ENCODE results near the gene DHPS.
"Not testable (repeated sequence)": the region's sequence is repeated elsewhere in the genome, so short reads cannot be mapped to it uniquely, and the experiment has no call there.

The DHPS gene

DNA sequence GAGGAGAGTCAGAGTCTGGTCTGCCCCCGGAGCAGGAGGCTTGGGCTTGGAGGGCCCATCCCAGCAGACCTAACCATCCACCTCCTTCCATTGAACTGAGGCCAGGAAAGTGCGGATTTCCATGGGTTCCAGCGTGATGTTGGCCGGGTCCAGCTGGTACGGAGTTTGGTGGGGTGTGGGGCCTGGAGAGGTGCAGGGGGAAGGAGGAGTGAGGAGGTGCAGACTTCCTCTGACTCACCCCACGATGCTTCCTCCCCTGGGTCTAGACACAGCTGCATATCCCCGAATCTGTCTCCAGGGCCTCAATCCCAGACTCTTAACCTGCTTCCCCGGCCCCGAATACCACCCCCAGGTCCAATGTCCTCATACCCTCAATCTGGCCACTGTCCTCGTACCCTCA is 35.1 kb downstream of the DHPS start:
- DNase-seq (ENCODE audit: low read depth), result no peak

DNA sequence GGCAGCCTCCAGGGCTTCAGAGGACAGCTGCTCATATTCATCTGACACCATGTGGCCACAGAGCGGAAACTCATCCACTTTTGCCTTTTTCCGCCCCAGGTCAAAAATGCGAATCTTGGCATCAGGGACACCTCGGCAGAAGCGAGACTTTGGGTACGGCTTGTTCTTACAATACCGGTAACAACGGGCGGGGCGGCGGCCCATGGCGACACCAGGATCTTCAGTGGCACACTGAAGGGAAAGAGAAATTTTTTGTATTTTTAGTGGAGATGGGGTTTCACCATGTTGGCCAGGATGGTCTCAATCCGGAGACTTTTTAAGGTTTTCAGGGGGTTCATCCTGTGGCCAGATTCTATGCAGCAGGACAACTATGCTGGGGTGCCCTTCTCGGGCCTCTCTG is 38.0 kb downstream of the DHPS start:
- DNase-seq (ENCODE audit: low read depth), result not testable (repeated sequence)

DNA sequence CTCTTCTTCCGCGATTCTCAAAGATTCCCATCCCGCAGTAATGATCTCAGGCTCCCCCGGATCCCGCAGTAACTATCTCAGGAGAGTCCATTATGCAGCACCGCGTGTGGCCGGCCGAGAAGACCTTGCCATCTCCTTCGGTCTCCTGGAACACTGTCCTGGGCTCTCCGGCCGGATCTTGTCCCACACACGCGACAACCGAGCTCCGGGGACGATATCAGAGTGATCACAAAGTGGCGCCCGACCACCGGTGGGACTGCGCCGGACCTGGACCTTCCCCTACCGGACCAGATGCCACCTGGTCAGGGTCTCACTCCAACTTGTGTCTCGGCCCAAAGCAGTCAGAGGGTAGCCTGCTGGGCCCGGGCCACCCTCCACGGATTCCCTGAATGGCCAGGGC is 39.2 kb downstream of the DHPS start:
- no peak for DNase-seq (ENCODE audit: low read depth)

DNA sequence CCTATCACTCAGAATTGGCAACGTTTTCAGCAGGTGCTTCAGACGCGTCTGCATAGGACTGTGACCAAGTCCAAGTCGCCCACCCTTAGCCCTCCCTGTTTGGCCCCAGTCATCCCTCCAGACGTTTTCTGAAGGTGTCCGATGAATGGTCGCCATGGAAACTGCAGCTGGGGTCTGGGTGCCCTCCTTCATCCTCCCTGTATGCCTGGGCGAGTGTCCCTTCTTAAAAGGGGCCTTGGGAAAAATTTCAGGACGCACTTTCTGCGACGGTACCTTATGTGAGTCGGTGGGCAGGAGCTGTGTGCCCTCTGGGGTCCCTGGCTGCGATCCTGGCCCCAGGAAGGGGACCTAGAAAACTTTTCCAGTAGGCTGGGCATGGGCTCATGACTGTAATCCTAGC is 40.2 kb downstream of the DHPS start:
- DNase-seq (ENCODE audit: low read depth), result no peak

DNA sequence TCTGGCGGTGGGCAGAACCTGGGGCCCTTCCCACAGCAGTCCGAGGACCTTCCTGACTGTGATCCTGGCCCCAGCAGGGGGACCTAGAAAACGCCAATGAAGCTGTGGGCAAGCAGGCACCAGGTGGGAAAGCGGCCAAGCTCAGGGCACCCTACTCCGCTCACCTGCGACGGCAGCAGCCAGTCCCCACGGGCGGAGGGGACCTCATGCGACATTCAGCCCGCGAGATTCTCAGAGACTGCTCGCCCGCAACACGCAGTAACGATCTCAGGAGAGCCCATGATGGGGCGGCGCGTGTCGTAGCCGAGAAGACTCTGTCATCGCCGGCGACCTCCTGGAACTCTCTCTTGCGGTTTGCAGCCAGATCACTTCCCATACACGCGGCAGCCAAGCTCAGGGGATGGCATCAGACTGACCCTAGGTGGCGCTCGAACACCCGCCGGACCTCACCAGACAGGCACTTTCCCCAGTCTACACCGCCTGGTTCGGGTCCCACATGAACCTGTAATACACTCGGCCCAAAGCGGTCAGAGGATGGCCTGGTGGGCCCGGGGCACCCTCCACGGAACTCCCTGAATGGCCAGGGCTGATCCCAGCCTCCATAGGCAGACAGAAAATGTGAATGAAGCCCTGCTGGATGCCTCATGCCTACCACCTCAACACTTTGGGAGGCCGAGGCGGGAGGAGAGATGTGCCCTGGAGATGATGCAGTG is 41.6 kb downstream of the DHPS start:
- DNase-seq (ENCODE audit: low read depth), result peak; percentile 74

DNA sequence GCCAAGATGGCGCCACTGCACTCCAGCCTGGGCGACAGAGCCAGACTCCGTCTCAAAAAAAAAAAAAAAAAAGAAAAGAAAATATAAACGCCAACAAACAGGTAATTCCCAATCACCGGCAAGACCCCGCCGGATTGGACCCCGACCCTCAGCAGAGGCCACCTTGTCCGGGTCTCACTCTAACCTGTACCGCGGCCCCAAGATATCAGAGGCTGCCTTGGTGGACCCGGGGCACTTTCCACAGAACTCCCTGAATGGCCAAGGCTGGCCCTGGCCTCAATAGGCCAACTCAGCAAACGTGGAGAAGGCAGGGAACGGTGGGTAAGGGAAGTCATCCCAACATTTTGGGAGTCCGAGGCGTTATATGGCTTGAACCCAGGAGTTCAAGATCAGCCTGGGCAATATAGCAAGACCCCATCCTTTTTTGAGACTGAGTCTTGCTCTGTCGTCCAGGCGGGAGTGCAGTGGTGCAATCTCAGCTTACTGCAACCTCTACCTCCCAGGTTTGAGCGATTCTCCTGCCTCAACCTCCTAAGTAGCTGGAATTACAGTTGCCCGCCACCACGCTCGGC is 43.0 kb downstream of the DHPS start:
- DNase-seq (ENCODE audit: low read depth), result no peak

DNA sequence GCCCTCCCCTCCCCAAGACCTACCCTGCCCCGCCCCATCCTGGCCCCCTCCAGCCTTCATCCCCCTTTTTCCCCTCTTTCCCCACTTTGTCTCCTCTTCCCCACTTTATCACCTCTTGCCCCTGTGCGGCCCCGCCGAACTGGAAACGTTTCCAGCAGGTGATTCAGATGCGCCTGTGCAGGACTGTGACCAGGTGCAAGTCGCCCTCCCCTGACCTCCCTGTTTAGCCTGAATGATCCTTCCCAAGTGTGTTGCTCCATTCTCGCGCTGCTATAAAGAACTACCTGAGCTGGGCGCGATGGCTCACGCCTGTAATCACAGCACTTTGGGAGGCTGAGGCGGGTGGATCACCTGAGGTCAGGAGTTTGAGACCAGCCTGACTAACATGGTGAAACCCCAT is 45.0 kb downstream of the DHPS start:
- no peak for DNase-seq (ENCODE audit: low read depth)

DNA sequence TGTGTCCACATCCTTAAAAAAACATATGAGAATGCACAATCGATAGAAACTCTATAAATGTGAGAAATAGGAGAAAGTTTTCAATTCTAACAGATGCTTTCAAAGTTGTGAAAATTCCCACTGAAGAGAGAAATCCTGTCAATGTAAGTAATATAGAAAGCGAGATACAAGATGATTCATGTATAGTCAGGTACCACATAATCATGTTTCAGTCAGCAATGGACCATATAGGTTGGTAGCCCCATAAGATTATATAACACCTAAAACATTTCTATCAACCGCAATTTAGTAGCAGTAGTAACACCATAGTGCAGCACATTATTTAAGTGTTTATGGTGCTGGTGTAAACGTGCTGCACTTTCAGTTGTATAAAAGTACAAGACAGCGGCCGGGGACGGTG is 52.5 kb downstream of the DHPS start:
- DNase-seq (ENCODE audit: low read depth), result no peak

DNA sequence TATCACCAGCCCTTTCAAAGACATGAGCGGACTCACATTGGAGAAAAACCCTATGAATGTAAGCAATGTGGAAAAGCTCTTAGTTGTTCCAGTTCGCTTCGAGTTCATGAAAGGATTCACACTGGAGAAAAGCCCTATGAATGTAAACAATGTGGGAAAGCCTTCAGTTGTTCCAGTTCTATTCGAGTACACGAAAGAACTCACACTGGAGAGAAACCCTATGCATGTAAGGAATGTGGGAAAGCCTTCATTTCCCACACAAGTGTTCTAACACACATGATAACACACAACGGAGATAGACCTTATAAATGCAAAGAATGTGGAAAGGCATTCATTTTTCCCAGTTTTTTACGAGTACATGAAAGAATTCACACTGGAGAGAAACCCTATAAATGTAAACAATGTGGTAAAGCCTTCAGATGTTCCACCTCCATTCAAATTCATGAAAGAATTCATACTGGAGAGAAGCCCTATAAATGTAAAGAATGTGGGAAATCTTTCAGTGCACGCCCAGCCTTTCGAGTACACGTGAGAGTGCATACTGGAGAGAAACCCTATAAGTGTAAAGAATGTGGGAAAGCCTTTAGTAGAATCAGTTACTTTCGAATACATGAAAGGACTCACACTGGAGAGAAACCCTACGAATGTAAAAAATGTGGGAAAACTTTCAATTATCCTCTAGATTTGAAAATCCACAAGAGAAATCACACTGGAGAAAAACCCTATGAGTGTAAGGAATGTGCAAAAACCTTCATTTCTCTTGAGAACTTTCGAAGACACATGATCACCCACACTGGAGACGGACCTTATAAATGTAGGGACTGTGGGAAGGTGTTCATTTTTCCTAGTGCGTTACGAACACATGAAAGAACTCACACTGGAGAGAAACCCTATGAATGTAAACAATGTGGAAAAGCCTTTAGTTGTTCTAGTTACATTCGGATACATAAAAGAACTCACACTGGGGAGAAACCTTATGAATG is 53.3 kb downstream of the DHPS start:
- DNase-seq (ENCODE audit: low read depth), result no peak

DNA sequence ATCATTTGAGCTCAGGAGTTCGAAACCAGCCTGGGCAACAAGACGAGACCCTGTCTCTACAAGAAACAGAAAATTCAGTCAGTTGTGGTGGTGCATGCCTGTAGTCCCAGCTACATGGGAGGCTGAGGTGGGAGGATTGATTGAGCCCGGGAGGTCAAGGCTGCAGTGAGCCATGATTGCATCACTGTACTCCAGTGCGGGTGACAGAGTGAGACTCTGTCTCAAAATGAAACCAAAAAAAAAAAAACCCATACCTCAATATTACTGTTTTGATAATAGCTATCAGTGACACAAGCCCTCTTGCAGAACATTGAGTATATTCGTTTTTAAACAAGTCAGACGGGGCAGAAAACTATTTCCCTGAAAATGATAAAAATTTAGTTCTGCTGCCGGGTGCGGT is 54.7 kb downstream of the DHPS start:
- no peak for DNase-seq (ENCODE audit: low read depth)

All from stimulated activated CD8-positive, alpha-beta memory T cell treated with anti-CD3 and anti-CD28 coated beads, Interleukin-15, amount 100 ng/mL, for 1 hour (primary cell).